Prostate gland (tissue), 2 donors: ENCODE measurements around the gene FA2H.

Experiments
- CTCF ChIP-seq, 4 experiments: fragments of 200-600 bp in 2 of 4; fragments of 450-650 bp in 2 of 4; sonication (generic) in 2 of 4; IDR thresholded peaks; 1 replicate in 3 of 4; 2 replicates in 1 of 4; pipeline ENCODE4 v1.5.1; 2016 to 2019; ENCODE audit warnings: antibody characterized with exemption in 4 of 4, mild to moderate bottlenecking in 2 of 4, moderate library complexity in 2 of 4
- POLR2A ChIP-seq: fragments of 450-650 bp; IDR thresholded peaks from one replicate; pipeline ENCODE4 v1.6.1; 2016; ENCODE audit warnings: antibody characterized with exemption, mild to moderate bottlenecking
- POLR2AphosphoS5 ChIP-seq: sonication (generic); formaldehyde crosslinking; IDR thresholded peaks from one replicate; pipeline ENCODE4 v1.6.1; 2017; ENCODE audit warnings: antibody characterized with exemption

DNA sequence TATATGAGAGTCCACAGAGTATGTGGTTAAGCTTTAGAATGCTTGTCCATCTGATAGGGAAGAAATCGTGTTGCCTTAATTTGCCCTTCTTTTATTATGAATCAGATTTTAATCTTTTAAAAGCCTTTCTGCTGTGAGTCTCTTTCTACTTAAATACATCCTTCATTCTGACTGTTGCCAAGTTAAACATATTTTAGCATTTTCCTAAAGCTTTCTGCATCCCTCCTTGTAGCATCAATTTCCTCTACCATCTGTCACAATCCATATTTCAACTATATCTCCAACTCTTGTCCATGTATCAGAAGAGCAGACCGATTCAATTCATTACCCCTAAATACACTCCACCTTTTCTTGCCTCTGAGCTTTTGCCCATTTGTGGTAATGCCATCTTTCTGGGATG is 20.5 kb upstream of the FA2H start:
- no peak for TF ChIP-seq CTCF (IDR thresholded peaks at IDR 0.05)
- no peak for TF ChIP-seq POLR2AphosphoS5
- TF ChIP-seq POLR2A = no peak
